GM12892 (cell line): ENCODE data around the gene RO60.
A peak's percentile ranks its signal among the peaks of the same experiment; 100 is the strongest.
"Not testable (repeated sequence)": the region's sequence is repeated elsewhere in the genome, so short reads cannot be mapped to it uniquely, and the experiment has no call there.

Source experiments
- DNase-seq: peaks from one replicate; pipeline ENCODE4 v3.0.0; 2011; ENCODE audit not compliant: insufficient read length
- FAIRE-seq: peaks from 2 replicates; lab custom pipeline; 2011; peaks lifted over from hg19 to GRCh38; lab: Jason Lieb, UNC
- POLR2A ChIP-seq: IDR thresholded peaks from 2 replicates; pipeline ENCODE4 v1.6.1; 2011; ENCODE audit warnings: low read depth, low read length, control low read depth
- POLR2AphosphoS5 ChIP-seq: IDR thresholded peaks from 2 replicates; pipeline ENCODE4 v1.6.1; 2011; ENCODE audit warnings: low read depth, low read length, control low read depth
- TAF1 ChIP-seq: IDR thresholded peaks from 2 replicates; pipeline ENCODE4 v1.6.1; 2011; ENCODE audit warnings: low read depth, mild to moderate bottlenecking, control low read depth, low read length, borderline replicate concordance

RO60 gene

DNA sequence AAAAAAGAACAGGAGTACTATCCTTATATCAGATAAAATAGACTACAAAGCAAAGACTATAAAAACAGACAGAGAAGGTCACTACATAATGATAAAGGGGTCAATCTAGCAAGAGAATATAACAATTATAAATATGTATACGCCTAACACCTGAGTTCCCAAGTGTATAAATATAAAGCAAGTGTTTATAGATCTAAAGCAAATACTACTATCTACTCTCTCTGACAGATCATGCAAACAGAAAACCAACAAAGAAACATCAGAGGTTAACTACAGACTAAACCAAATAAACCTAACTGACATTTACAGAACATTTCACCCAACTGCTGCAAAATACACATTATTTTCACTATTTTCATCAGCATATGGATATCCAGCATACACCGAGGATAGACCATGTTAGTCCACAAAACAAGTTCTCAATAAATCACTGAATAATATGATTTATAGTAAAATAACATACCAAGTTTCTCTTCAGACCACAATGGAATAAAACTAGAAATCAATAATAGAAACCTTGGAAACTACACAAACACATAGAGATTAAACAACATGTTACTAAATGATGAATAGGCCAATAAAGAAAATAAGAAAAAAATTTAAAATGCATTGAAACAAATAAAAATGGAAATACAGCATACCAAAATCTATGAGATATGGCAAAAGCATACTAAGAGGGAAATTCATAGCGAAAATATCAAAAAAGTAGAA is 22.9 kb upstream of the RO60 start:
- FAIRE-seq (no peak), DNase-seq (no peak)
- TF ChIP-seq POLR2A = no peak
- TF ChIP-seq POLR2AphosphoS5 = no peak
- TF ChIP-seq TAF1 = no peak

GRCh38 chr1:193040011-193040410 is 19.4 kb upstream of the RO60 start:
- TF ChIP-seq TAF1 (no peak), POLR2A (no peak), POLR2AphosphoS5 (no peak)
- FAIRE-seq (no peak), DNase-seq (no peak)

- FAIRE-seq = no peak
- no peak for DNase-seq
- TF ChIP-seq POLR2AphosphoS5 (no peak), POLR2A (no peak), TAF1 (no peak)
These were observed 16.4 kb upstream of the RO60 start for GRCh38 chr1:193042766-193043691.

DNA sequence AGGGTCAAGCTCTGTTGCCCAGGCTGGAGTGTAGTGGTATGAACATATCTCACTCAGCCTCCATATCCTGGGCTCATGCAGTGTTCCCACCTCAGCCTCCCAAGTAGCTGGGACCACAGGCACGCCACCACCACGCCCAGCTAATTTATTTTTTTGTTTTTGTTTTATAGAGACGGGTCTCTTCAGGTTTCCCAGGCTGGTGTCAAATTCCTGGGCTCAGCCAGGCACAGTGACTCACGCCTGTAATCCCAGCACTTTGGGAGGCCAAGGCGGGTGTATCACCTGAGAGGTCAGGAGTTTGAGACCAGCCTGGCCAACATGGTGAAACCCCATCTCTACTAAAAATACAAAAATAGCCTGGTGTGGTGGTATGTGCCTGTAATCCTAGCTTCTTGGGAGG is 10.5 kb upstream of the RO60 start:
- not testable (repeated sequence) for FAIRE-seq, DNase-seq

DNA sequence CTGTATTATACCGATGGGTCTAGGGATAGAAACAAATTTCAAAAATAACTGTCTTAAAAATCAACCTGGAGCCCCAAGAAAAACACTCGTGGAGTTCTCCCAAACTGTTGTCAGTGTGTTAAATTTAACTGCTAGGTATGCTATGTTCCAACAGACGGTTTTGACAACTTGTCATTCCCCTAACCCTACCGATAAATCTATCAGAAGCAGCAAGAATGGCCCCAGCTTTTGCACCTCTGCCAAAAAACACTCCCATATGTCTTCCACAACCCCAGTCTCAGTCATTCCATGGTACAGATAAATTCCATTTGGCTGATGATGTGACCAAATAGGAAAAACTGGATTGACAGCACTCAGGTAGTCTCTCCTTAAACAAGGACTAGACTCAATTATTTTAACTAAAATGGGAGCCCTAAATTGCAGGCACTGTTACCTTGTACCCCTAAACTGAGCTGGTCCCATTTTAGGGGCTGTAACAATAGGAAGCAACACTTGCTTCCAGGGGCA is 5.2 kb upstream of the RO60 start:
- DNase-seq (no peak), FAIRE-seq (no peak)
- no peak for TF ChIP-seq POLR2AphosphoS5
- TF ChIP-seq POLR2A = no peak
- no peak for TF ChIP-seq TAF1

DNA sequence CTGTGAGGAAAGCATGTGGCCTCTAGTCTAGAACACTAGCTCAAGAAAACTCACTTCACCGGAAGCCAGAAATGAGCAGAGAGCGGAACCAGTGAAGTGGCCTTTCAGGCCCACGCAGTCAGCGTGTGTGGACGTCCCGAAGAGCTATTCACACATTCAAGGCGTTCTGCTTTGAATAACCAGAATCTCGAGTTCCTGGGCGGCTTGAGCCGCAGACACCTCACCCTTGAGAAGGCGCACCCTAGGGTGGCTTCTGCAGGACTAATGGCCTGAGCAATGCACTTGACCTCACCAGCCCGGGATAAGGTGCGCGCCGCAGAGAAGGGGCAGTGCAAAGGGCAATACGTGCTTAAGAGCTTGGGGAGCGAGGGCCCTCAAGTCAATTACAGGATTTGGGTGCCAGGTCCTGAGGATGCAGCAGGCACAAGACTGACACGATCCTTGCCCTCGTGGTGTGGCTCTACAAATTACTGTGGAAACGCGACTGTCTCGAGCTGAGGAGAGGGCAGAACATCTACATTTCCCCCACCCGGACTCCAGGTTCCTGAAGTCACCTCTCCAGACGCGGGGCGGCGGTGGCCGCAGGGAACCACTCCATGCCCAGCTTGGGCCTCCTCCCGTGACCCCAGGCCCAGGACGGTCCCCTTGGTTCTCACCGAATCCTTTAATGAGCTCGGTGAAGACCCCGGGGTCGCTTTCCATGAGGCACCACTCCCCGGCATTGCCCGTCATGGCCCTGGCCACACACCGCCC is 707 bp upstream of the RO60 start:
- TF ChIP-seq TAF1 = peak; percentile 90
- peak; percentile 83 for TF ChIP-seq POLR2AphosphoS5
- TF ChIP-seq POLR2A = peak; percentile 86
- FAIRE-seq (peak; percentile 73), DNase-seq (peak; percentile 28)

DNA sequence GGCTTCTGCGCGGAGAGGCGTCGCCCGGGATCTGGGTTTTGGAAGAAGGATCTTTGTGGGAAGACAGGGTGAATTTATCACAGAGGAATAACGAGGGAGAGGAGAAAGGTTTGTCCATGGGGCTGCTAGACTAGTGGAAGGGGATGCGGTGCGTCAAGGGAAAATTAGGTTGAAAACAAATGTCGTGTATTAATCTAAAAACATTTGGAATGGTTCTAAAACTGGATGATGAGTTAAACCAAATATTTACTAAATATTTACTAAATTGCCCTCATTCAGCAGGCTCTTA is 647 bp downstream of the RO60 start:
- no peak for TF ChIP-seq TAF1
- FAIRE-seq (no peak), DNase-seq (no peak)

GRCh38 chr1:193060406-193060805 is 994 bp downstream of the RO60 start:
- no peak for TF ChIP-seq POLR2A
- TF ChIP-seq POLR2AphosphoS5 = no peak
- TF ChIP-seq TAF1 = no peak
- no peak for DNase-seq
- FAIRE-seq = no peak

- FAIRE-seq = peak; percentile 5
- DNase-seq = no peak
- TF ChIP-seq POLR2A (no peak), TAF1 (no peak), POLR2AphosphoS5 (no peak)
These were observed 1.5 kb downstream of the RO60 start for GRCh38 chr1:193060938-193061337.

GRCh38 chr1:193062698-193063463 is 3.5 kb downstream of the RO60 start:
- TF ChIP-seq POLR2AphosphoS5 (no peak), POLR2A (no peak)
- FAIRE-seq = no peak
- DNase-seq = no peak

- DNase-seq (no peak), FAIRE-seq (no peak)
- TF ChIP-seq POLR2AphosphoS5 (no peak), POLR2A (no peak), TAF1 (no peak)
These were observed 6.5 kb downstream of the RO60 start for GRCh38 chr1:193065954-193066353.

DNA sequence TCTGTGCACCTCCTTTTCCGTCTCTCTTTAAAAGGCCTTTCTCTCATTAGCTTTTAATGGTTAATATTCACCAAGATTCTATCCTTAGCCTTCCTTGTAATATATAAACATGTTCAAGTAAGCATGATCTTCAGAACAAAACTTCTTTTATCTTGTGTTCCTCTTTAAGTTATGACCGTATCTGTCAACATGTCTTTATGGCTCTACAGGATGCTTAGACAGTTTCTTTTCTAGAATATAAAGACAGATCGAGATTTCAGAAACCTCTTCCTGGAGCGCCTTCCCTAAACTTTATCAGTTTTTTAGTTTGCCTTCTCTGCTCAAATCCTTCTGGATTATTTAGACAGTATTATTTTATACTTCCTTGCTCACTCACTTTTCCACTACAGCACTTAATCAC is 7.2 kb downstream of the RO60 start:
- FAIRE-seq = peak; percentile 81
- TF ChIP-seq POLR2A (no peak), POLR2AphosphoS5 (no peak), TAF1 (no peak)
- DNase-seq = no peak
